ENCODE data around the gene DHRS13. TPM values are rescaled to one million over a fixed set of nuclear protein-coding genes. Genes with fewer than 3 reads are reported as not detected.

DHRS13 gene
- polyA plus RNA-seq, 1 experiment, result 2.8 TPM

DNA sequence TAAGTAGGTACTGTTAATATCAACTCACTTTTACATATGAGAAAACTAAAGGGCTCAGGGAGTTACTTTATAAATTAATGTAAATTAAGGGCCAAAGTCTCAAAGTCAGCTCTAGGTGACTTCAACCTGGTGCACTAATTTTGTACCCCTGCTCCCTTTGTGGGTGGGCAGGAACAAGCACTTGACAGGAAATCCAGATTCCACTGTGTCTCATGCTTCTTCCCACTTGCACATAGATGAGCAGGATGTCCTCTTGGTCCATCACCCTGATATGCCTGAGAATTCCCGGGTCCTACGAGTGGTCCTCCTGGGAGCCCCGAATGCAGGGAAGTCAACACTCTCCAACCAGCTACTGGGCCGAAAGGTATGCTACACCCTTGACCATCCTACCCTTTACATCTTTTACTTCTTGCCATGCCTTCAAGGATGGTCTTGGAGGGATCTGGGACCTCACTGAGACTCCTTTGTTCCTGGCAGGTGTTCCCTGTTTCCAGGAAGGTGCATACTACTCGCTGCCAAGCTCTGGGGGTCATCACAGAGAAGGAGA is 46.8 kb downstream of the DHRS13 start:
- DNase-seq (ENCODE audit: low read depth), result no peak
- TF ChIP-seq, protein P1, sequence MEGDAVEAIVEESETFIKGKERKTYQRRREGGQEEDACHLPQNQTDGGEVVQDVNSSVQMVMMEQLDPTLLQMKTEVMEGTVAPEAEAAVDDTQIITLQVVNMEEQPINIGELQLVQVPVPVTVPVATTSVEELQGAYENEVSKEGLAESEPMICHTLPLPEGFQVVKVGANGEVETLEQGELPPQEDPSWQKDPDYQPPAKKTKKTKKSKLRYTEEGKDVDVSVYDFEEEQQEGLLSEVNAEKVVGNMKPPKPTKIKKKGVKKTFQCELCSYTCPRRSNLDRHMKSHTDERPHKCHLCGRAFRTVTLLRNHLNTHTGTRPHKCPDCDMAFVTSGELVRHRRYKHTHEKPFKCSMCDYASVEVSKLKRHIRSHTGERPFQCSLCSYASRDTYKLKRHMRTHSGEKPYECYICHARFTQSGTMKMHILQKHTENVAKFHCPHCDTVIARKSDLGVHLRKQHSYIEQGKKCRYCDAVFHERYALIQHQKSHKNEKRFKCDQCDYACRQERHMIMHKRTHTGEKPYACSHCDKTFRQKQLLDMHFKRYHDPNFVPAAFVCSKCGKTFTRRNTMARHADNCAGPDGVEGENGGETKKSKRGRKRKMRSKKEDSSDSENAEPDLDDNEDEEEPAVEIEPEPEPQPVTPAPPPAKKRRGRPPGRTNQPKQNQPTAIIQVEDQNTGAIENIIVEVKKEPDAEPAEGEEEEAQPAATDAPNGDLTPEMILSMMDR (IDR thresholded peaks at IDR 0.05; ENCODE audit: insufficient read depth, low read depth, low read length), result no peak
- Histone ChIP-seq H3K4me3 (ENCODE audit: low read depth, low read length) (no peak overlapping the region), H3K36me3 (ENCODE audit: control insufficient read depth, insufficient read depth, low read length) (peaks cover 15% of the 10 kb centered on the region), H3K27me3 (ENCODE audit: control insufficient read depth, insufficient read depth, low read length) (no peaks in the 10 kb centered on the region)
- CTCF ChIA-PET, result interaction anchor here (1.3 kb wide), 1 partner anchor 129 kb away, joined by 4 read pairs; no protein-coding TSS in a partner anchor
- POLR2A ChIA-PET, result interaction anchor here (0.7 kb wide), 1 partner anchor 29 kb away, joined by 5 read pairs; no protein-coding TSS in a partner anchor

DNA sequence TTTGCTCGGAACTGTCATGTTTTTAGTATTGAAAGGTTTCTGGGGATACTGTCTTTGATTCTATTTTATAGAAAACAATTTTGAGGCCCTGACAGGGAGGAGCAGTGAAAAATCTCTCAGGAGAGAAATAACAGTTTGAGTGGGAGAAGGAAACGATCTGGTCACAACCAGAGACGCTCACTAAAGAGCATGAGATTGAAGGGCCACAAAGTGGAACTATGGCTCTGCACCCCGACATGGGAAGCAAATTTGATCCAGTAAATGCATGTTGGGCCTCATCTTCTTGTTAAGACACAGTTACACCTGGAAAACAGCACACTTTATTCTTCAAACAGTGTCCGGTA is 47.6 kb downstream of the DHRS13 start:
- POLR2A ChIA-PET, result no interaction called here
- Histone ChIP-seq H3K36me3 (ENCODE audit: control insufficient read depth, insufficient read depth, low read length) (peaks cover 12% of the 10 kb centered on the region), H3K4me3 (ENCODE audit: low read depth, low read length) (peak overlapping the region; percentile 80), H3K27me3 (ENCODE audit: control insufficient read depth, insufficient read depth, low read length) (no peaks in the 10 kb centered on the region)
- CTCF ChIA-PET, result interaction anchor here (0.6 to 1.0 kb wide), 3 partner anchors 37 to 99 kb away, joined by 3 read pairs; no protein-coding TSS in a partner anchor
- no peak for DNase-seq (ENCODE audit: low read depth)
- TF ChIP-seq, protein P1 (IDR thresholded peaks at IDR 0.05; ENCODE audit: insufficient read depth, low read depth, low read length), result no peak

GRCh38 chr17:28854457-28855335 is 48.2 kb downstream of the DHRS13 start, which contains the start of gene ERAL1:
TSS of gene ERAL1 (plus strand) at chr17:28855016. CDS start at chr17:28855035, 19 bp downstream.
- Histone ChIP-seq H3K4me3 (ENCODE audit: low read depth, low read length) (peak within 1 kb of the TSS; percentile 80), H3K27me3 (ENCODE audit: control insufficient read depth, insufficient read depth, low read length) (no peaks in the 10 kb centered on the region), H3K36me3 (ENCODE audit: control insufficient read depth, insufficient read depth, low read length) (peaks cover 10% of the 10 kb centered on the region)
- POLR2A ChIA-PET, result no interaction called here
- DNase-seq (ENCODE audit: low read depth), result peak; percentile 49
- CTCF ChIA-PET, result interaction anchor here (0.6 to 1.0 kb wide), 3 partner anchors 37 to 99 kb away, joined by 3 read pairs; no protein-coding TSS in a partner anchor
- TF ChIP-seq, protein P1 (IDR thresholded peaks at IDR 0.05; ENCODE audit: insufficient read depth, low read depth, low read length), result 0 out of 2 replicates have a peak, but pooled peaks have one; percentile 5

DNA sequence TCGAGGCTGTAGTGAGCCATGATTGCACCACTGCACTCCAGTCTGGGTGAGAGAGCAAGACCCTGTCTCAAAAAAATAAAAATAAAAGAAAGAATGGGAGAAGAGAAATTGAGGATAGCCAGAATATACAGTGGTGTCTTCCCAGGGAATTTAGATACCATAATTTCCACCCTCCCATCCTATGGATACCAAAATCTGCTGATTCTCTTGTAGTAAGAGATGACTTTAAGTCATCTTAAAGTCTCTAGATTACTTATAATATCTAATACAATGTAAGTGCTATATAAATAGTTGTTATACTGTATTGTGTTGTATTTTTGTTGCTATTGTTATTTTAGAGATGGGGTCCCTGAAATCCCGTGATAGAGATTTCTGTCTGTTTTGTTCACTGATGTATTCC is 49.6 kb downstream of the DHRS13 start:
- POLR2A ChIA-PET, result no interaction called here
- no peak for DNase-seq (ENCODE audit: low read depth)
- H3K36me3 ChIP-seq (ENCODE audit: control insufficient read depth, insufficient read depth, low read length), result peaks cover 4% of the 10 kb centered on the region
- H3K27me3 ChIP-seq (ENCODE audit: control insufficient read depth, insufficient read depth, low read length), result no peaks in the 10 kb centered on the region
- H3K4me3 ChIP-seq (ENCODE audit: low read depth, low read length), result no peak overlapping the region
- TF ChIP-seq, protein P1 (IDR thresholded peaks at IDR 0.05; ENCODE audit: insufficient read depth, low read depth, low read length), result no peak
- CTCF ChIA-PET, result no interaction called here

- CTCF ChIA-PET, result interaction anchor here (0.6 to 3.0 kb wide), 5 partner anchors 25 to 122 kb away, joined by 3 to 15 read pairs (median 4); no protein-coding TSS in a partner anchor
Measured at GRCh38 chr17:28849281-28849680, 53.6 kb downstream of the DHRS13 start.

More at GRCh38 chr17:28849281-28849680, 53.6 kb downstream of the DHRS13 start:
- Histone ChIP-seq H3K36me3 (ENCODE audit: control insufficient read depth, insufficient read depth, low read length) (no peaks in the 10 kb centered on the region), H3K27me3 (ENCODE audit: control insufficient read depth, insufficient read depth, low read length) (no peaks in the 10 kb centered on the region), H3K4me3 (ENCODE audit: low read depth, low read length) (no peak overlapping the region)
- POLR2A ChIA-PET, result no interaction called here
- DNase-seq (ENCODE audit: low read depth), result no peak
- TF ChIP-seq, protein P1 (IDR thresholded peaks at IDR 0.05; ENCODE audit: insufficient read depth, low read depth, low read length), result 0 out of 2 replicates have a peak, but pooled peaks have one; percentile 6
